ENCODE results near the gene IDUA.

GRCh38 chr4:1040344-1041146 lies 53.7 kb downstream of the IDUA start:
- TF ChIP-seq CTCF (IDR thresholded peaks at IDR 0.05; ENCODE audit: low read depth, low read length, missing input control) (no peak), RAD21 (IDR thresholded peaks at IDR 0.05) (no peak), JUND (IDR thresholded peaks at IDR 0.05) (no peak), EGR1 (IDR thresholded peaks at IDR 0.05; ENCODE audit: low read depth in 2 of 2) (no peak), FOXA1 (IDR thresholded peaks at IDR 0.05) (no peak), MAX (IDR thresholded peaks at IDR 0.05) (no peak), YY1 (IDR thresholded peaks at IDR 0.05) (no peak)

All from liver (tissue), 3 donors.